Endothelial cell of umbilical vein (primary cell): ENCODE results near the gene TFF2. TPM values are rescaled to one million over a fixed set of nuclear protein-coding genes. Genes with fewer than 3 reads are reported as not detected.

Source experiments
- BruUV-seq: library from RNA; stranded (reverse); fragments of 400-500 nt; replicated peaks from 2 replicates; lab custom pipeline; 2021; lab: Mats Ljungman, UMichigan
- CTCF ChIA-PET: fragments of 300-600, 350-600 bp; sonication (Branson Sonifier 250); formaldehyde crosslinking; loops from one replicate; lab custom pipeline; 2021; ENCODE audit warnings: antibody characterized with exemption, inconsistent platforms; lab: Charles Lee
- POLR2A ChIA-PET: fragments of 300-600, 350-600 bp; sonication (Branson Sonifier 250); formaldehyde crosslinking; loops from one replicate; lab custom pipeline; 2021; ENCODE audit warnings: antibody characterized with exemption, inconsistent platforms; lab: Charles Lee
- DNase-seq: peaks from one replicate; pipeline ENCODE4 v3.0.0-alpha.2; 2011; ENCODE audit warnings: low read depth, low spot score
- FAIRE-seq: peaks from 2 replicates; lab custom pipeline; 2011; peaks lifted over from hg19 to GRCh38; lab: Jason Lieb, UNC
- H2AFZ ChIP-seq: 2 replicates; pipeline ENCODE4 v1.6.0; 2012; ENCODE audit warnings: low read depth, low read length, control low read depth, inconsistent platforms
- H3K27ac ChIP-seq: 2 replicates; pipeline ENCODE4 v1.5.1; 2011; ENCODE audit warnings: low read depth, mild to moderate bottlenecking, control low read depth, low read length, moderate library complexity; ENCODE audit not compliant: insufficient read depth
- H3K27me3 ChIP-seq, 2 experiments: 2 replicates each; pipeline versions ENCODE4 v1.6.0 to v1.6.1; 2011; ENCODE audit warnings: low read length in 2 of 2, mixed read lengths in 1 of 2; ENCODE audit not compliant: control insufficient read depth in 2 of 2, insufficient read depth in 2 of 2
- H3K36me3 ChIP-seq, 2 experiments: 2 replicates in 1 of 2; 3 replicates in 1 of 2; pipeline ENCODE4 v1.5.1; 2011; ENCODE audit warnings: low read length in 2 of 2, mild to moderate bottlenecking in 1 of 2, moderate library complexity in 1 of 2; ENCODE audit not compliant: control insufficient read depth in 2 of 2, insufficient read depth in 2 of 2; ENCODE audit errors: extremely low read depth in 1 of 2
- H3K4me1 ChIP-seq: 3 replicates; pipeline ENCODE4 v1.5.1; 2011; ENCODE audit warnings: mild to moderate bottlenecking, low read length; ENCODE audit not compliant: control insufficient read depth, insufficient read depth; ENCODE audit errors: extremely low read depth
- H3K4me2 ChIP-seq: 2 replicates; pipeline ENCODE4 v1.6.1; 2011; ENCODE audit warnings: low read length, control low read depth, mixed read lengths; ENCODE audit not compliant: insufficient read depth
- H3K4me3 ChIP-seq, 3 experiments: fragments of 200-600 bp in 1 of 3; sonication (generic), shearing (Covaris generic) in 1 of 3; replicated peaks in 1 of 3; 2 replicates each; pipeline ENCODE4 v1.5.1; 2011 to 2016; ENCODE audit warnings: control low read depth in 3 of 3, low read length in 3 of 3, mild to moderate bottlenecking in 2 of 3, inconsistent platforms in 1 of 3, low read depth in 1 of 3, moderate library complexity in 1 of 3; ENCODE audit not compliant: insufficient read depth in 1 of 3
- H3K79me2 ChIP-seq: 2 replicates; pipeline ENCODE4 v1.6.0; 2012; ENCODE audit warnings: low read length, inconsistent platforms; ENCODE audit not compliant: control insufficient read depth, insufficient read depth
- H3K9ac ChIP-seq: replicated peaks from 2 replicates; pipeline ENCODE3; 2011; ENCODE audit warnings: low read length, control low read depth; ENCODE audit not compliant: insufficient read depth; ENCODE audit errors: extremely low read depth
- H3K9me1 ChIP-seq: replicated peaks from 3 replicates; pipeline ENCODE4 v1.6.0; 2011; ENCODE audit warnings: mild to moderate bottlenecking, low read length; ENCODE audit not compliant: control insufficient read depth, insufficient read depth; ENCODE audit errors: extremely low read depth
- H3K9me3 ChIP-seq: replicated peaks from 2 replicates; pipeline ENCODE4 v1.5.1; 2012; ENCODE audit warnings: low read length, inconsistent platforms; ENCODE audit not compliant: control insufficient read depth, insufficient read depth
- H4K20me1 ChIP-seq: replicated peaks from 2 replicates; pipeline ENCODE3; 2011; ENCODE audit warnings: mild to moderate bottlenecking, low read length; ENCODE audit not compliant: control insufficient read depth, insufficient read depth; ENCODE audit errors: extremely low read depth
- CTCF ChIP-seq, 2 donors: IDR thresholded peaks; 1 replicate in 1 of 2; 2 replicates in 1 of 2; pipeline ENCODE4 v1.5.1; 2011; ENCODE audit warnings: low read length in 2 of 2, mild to moderate bottlenecking in 2 of 2, moderate library complexity in 2 of 2, control low read depth in 1 of 2, inconsistent platforms in 1 of 2, low read depth in 1 of 2; ENCODE audit not compliant: insufficient read depth in 1 of 2; ENCODE audit errors: extremely low read depth in 1 of 2
- EZH2 ChIP-seq: IDR thresholded peaks from 2 replicates; pipeline ENCODE4 v1.6.1; 2012; ENCODE audit warnings: borderline replicate concordance, low read depth, mild to moderate bottlenecking, moderate library complexity, low read length, inconsistent platforms; ENCODE audit not compliant: severe bottlenecking
- FOS ChIP-seq: IDR thresholded peaks from 2 replicates; pipeline ENCODE4 v1.6.1; 2011; ENCODE audit warnings: mild to moderate bottlenecking, low read length, moderate library complexity, borderline replicate concordance; ENCODE audit not compliant: insufficient read depth
- GATA2 ChIP-seq: IDR thresholded peaks from 2 replicates; pipeline ENCODE4 v1.7.0; 2011; ENCODE audit warnings: low read depth, mild to moderate bottlenecking, moderate library complexity, mixed read lengths, low read length; ENCODE audit not compliant: insufficient read length, insufficient read depth
- JUN ChIP-seq: IDR thresholded peaks from 2 replicates; pipeline ENCODE4 v1.6.1; 2011; ENCODE audit warnings: borderline replicate concordance, low read depth; ENCODE audit not compliant: insufficient read length, insufficient read depth
- MAX ChIP-seq: IDR thresholded peaks from 2 replicates; pipeline ENCODE4 v1.6.1; 2011; ENCODE audit not compliant: insufficient read depth, insufficient read length
- MYC ChIP-seq: IDR thresholded peaks from one replicate; pipeline ENCODE4 v1.6.1; 2011; ENCODE audit warnings: mild to moderate bottlenecking, low read depth, low read length
- POLR2A ChIP-seq: IDR thresholded peaks from 2 replicates; pipeline ENCODE4 v1.6.1; 2012; ENCODE audit warnings: low read depth, mild to moderate bottlenecking, control low read depth, low read length
- POLR2AphosphoS5 ChIP-seq: IDR thresholded peaks from 2 replicates; pipeline ENCODE4 v1.6.1; 2012; ENCODE audit warnings: low read depth, mild to moderate bottlenecking, control low read depth, low read length, moderate library complexity; ENCODE audit not compliant: insufficient read depth
- dilution Hi-C: fragments of 300-500 bp; cut with MboI; formaldehyde crosslinking; loops from one replicate; pipeline ENCODE4 v1.15.0; 2019; ENCODE audit warnings: low sequenced_read_pairs; ENCODE audit not compliant: extremely low pct_ligation_motif_present
- intact Hi-C: fragments of 100-400 bp; cut with micrococcal nuclease; formaldehyde crosslinking; loops from one replicate; pipeline ENCODE4 v1.10.0; 2022
- polyA plus RNA-seq, 4 experiments: library from polyadenylated mRNA; depleted of rRNA in 3 of 4; stranded (reverse) in 3 of 4; unstranded in 1 of 4; fragments of >200 nt; gene quantifications; 2 replicates each; pipeline versions ENCODE4 v1.2.1 to v1.2.3, GENCODE V29; 2011 to 2012; ENCODE audit warnings: missing spikeins in 1 of 4
- total RNA-seq: library from RNA; stranded (reverse); gene quantifications from 2 replicates; pipeline ENCODE4 v1.2.3, GENCODE V29; 2021

The TFF2 gene
- total and polyA plus RNA-seq, 2 donors (not counting 3 experiments of a cell fraction or from before 2014, with no cell fraction given) = not detected

GRCh38 chr21:42362198-42362597 lies 11.4 kb upstream of the TFF2 start:
- Histone ChIP-seq H3K4me1 (no peaks in the 10 kb centered on the region), H3K79me2 (no peaks in the 10 kb centered on the region), H3K9ac (no peak overlapping the region), H3K27me3 (peaks cover 0 to 1% of the 10 kb centered on the region in 2 experiments), H3K4me2 (no peak overlapping the region), H3K36me3 (no peaks in the 10 kb centered on the region), H3K4me3 (no peak overlapping the region), H2AFZ (no peak overlapping the region), H3K9me1 (no peaks in the 10 kb centered on the region), H3K27ac (no peak overlapping the region), H4K20me1 (no peaks in the 10 kb centered on the region), H3K9me3 (no peaks in the 10 kb centered on the region)
- CTCF ChIA-PET = interaction anchor here (0.6 to 1.0 kb wide), 2 partner anchors 13 to 198 kb away, joined by 3 read pairs; no protein-coding TSS in a partner anchor
- intact Hi-C loops = no loop called here
- DNase-seq (no peak), FAIRE-seq (no peak)
- dilution Hi-C loops = no loop called here
- BruUV-seq = no TSS peak
- POLR2A ChIA-PET = no interaction called here
- TF ChIP-seq GATA2 (no peak), FOS (no peak), CTCF (IDR thresholded peaks at IDR 0.05; ENCODE audit: extremely low read depth in 1 of 2, insufficient read depth in 1 of 2, low read depth in 1 of 2, low read length in 2 of 2) (no peak), MAX (no peak), MYC (no peak), JUN (no peak), EZH2 (no peak), POLR2AphosphoS5 (no peak), POLR2A (no peak)
